GM19023 (cell line): ENCODE data around the gene DMAP1.

Source experiments
- ATAC-seq: cut with Tn5 transposase; IDR thresholded peaks from one replicate; pipeline ENCODE4 v1.9.1; 2021; ENCODE audit warnings: mild to moderate bottlenecking, moderate library complexity; ENCODE audit not compliant: unreplicated experiment

Gene DMAP1

DNA sequence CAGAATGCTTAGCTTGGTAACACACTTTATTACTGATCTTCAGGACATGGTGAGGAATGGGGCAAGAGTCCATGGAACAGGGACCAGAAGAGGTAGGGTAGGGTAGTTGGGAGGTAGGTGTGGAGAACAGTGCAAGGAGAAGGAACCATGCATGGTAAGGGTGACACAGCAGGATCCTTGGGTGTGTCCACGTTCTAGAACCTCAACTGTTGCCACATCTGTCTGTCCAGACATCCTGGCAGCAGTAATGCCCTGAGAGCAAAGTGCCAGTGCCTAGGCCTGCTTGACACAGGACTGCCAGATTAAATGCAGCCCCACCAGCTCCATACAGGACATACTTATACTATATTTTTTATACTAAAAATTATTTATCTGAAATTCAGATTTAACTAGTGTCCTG is 13.9 kb downstream of the DMAP1 start:
- no peak for ATAC-seq

DNA sequence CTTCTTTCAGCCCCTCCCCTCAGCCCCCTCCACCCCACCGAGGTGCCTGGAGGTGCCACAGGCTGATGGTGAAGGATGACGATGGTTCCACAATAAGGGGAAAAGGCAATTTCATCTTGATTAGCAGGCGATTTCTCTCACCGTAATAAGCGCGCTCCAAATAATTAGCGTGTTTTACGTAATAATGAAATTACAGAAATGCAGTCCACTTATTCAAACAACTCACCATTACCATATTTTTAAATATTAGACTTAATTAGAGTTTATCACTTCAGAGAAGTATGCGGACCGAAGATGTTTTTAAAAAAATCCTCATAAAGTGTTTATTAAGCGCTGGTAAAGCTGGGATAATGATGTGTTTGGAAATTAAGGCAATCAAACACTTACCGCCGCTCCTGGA is 14.9 kb downstream of the DMAP1 start:
- no peak for ATAC-seq

DNA sequence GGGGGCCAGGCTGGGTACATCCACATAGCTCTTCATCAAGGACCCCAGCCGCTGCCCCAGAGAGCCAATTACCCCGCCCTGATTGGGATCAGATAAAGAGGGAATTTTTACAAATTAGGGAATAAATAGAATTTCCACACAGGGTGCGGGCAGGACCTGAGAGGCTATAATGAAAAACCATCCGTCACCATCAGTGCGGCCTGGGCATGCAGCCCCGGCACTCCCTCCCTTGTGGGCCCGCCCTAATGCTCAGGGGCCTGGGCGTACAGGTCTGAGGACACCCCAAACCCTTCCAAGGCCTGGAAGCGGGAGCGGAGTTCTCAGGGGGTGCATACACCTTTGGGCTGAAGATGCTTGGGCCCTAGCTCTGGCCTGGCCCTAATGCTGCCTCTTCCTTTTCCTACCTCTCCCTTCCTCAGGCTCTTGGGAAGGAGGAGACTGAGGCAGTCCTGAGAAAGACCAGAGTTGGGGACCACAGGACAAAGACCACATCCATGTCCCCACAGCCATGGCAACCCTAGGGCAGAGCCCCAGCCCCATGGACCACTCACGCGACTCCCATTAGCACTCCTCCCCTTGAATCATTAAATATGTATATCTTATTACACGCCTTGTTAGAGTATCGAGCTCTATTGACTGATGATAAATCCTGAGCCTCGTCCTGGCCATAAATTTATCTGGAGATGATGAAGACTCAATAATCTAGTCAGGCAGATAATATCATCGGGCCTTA is 16.3 kb downstream of the DMAP1 start:
- ATAC-seq = no peak

- ATAC-seq = no peak
Measured at GRCh38 chr1:44230796-44231195, 17.5 kb downstream of the DMAP1 start.

DNA sequence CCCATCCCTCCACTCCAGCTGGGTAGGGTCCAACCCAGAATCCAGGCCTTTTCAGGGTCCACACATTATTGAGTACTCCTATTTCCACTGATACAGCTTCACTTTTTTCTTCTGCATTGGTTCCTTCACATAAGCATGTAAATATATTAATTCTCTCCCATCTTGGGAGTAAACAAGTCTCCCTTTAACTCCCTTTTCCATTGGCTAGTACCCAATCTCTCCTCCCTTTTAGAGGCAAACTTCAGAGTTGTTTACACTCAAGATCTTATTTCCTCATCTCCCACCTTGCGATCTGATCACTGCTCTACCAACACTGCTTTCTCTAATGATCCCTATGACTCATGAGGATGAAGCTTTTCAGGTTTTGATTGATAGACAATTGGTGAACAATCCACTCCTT is 20.3 kb downstream of the DMAP1 start:
- no peak for ATAC-seq

- ATAC-seq = no peak
Measured at GRCh38 chr1:44235808-44236207, 22.5 kb downstream of the DMAP1 start.

- ATAC-seq = no peak
Measured at GRCh38 chr1:44236490-44237272, 23.4 kb downstream of the DMAP1 start.

DNA sequence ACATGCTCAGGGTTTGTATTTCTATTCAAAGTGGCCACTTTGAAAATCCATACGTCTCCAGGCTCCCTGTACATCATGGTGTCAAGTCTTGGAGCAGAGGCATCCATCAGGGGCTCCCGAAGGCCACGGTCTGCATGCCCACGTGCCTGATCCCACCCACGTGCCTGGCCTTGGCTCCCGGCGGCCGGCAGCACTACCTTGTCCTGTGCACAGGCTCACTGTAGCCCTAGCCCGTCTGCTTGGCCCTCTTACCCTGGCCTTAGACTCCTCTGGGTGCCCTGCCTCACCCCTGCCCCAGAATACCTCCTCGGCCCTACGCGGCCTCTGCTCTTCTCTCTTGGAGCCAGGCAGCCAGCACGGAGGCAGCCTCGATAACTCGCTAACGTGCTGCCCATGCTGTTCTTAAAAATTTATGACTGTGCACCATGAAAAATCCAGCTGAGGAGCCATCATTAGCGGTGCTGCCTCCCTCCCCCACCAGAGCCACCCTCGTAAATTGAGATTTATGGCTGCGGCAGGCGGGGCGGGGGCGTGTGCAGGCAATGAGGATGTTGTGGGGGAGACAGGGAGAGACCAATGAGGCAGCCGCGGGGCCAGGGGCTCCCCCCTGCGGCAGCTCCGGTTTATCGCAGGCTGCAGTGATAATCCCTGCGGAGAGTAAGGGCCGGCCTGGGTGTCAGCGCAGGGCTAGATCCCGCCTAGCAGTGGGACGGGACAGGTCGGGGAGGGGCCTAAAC is 24.6 kb downstream of the DMAP1 start:
- no peak for ATAC-seq

DNA sequence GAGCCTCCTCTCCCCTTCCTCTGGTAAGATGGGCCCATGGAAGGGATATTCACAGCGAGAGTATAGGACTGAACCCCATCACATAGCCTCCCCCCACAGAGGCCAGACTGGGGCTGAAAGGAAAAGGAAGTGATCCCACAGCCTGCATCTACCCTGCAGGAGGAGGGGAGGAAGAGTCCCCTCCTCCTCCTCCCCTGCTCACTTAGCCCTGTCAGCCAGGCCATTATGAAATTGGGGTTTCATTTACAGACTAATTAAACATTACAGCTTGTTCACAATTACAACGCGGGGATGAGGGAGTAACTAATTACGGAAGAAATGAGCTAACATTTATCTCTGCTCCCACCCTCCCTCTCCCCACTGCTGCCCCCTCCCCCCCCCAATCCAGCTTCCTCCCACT is 25.4 kb downstream of the DMAP1 start:
- no peak for ATAC-seq

DNA sequence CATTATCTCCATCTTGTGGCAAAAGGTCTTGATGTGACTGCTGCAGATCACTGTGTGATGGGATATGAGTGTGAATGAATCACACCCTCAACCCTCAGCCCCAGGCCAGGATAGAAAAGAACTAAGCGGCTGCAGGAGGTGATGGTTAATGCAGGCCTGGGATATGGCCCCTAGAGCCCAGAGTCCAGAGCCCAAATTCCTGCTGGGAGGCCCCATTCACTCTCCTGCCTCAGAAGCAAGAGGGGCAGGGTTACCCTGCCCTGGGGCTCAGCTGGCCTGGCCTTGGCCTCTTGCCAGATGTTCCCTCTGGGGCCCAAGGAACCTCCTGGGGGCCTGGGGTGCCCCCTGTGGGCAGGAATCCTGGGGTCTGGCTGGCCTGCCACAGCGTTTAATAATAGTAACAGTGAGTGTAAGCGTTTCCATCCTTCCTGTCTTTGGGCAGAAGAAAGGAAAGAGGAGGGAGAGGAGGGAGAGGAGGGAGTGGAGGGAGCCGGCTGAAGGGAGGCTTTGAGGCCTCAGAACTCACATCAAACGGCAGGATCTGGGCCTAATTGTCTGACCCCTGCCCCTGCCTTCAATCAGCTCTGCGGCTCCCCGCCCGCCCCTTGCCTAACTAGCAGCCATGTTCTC is 26.2 kb downstream of the DMAP1 start:
- no peak for ATAC-seq

DNA sequence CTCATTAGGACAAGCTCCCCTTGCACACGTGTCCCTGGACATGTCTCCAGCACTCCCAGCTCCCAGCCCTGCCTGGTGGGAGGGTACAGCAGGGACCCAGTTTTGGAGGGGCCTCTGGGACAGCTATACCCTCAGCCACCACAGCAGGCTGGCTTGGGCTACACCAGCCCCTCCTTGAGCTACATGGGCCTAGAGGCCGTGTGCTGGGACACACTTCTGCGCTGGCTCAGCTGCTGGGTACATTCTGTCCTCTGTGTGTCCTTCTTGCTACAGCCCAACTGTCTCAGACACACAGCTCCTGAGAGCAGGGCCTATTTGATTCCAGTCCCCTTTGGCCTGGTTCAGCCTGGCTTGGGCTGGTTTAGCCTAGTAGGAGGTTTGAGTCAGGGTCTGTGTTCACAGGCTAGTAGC is 26.7 kb downstream of the DMAP1 start:
- no peak for ATAC-seq

DNA sequence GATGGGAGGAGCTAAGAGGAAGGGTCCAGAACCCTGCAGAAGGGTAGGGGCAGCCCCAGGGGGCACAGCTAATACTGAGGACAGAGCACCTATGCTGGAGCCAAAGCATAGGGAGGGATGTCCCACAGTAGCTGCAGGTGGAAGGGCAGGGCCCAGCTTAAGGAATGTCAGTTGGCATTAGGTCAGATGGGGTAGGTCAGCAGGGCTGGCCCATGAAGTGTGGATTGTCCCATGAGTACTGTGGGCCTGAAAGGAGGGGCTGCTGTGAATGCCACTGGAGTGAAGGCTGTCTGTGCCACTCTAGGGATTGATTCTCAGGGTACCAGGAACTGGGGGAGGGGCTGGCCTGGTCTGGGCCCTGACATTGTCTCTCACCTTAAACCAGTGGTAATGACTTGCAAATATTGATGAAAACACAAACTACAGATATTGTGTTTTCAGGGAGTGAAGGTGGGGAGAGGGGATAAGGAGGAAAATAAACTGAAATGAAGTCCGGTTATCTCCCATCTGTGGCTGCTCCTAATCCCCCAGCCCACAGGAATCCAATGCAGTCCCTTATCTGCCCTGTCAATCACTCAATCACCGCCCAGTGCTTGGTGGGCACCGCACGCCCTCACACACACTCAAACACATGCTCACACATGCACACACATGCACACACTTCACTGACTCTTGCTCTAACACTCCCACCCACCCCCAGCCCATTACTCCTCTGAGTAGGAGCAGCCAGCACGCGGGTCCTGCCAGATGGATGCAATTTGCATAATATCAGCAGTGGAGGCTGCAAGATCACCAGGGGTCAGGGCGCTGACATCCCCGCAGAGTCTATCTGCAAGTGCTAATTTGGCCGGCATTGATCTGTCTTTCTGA is 27.8 kb downstream of the DMAP1 start:
- ATAC-seq = no peak

- ATAC-seq = no peak
Measured at GRCh38 chr1:44242746-44243145, 29.5 kb downstream of the DMAP1 start.

GRCh38 chr1:44243782-44244495 is 30.7 kb downstream of the DMAP1 start:
- no peak for ATAC-seq

DNA sequence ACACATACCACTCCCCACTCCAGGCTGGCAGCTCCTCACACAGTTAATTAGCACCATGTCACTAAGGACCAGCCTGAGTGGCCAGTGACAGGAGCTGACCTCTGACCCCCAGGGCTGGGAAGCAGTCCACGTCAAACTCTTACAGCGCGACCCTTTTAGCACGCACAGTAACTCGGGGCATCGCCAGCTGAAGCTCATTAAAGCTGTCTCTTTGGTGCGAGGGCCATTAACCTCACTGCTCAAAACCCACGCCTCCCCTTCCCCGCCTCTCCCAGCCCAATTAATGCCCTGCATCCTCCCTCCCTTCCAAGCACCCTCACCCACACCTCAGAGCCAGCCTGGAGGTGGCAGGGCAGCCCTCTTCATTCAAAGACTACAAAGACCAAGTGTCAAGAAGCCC is 31.7 kb downstream of the DMAP1 start:
- no peak for ATAC-seq

GRCh38 chr1:44246806-44247205 is 33.5 kb downstream of the DMAP1 start:
- ATAC-seq = no peak

- ATAC-seq = no peak
Measured at GRCh38 chr1:44249543-44249942, 36.3 kb downstream of the DMAP1 start.

DNA sequence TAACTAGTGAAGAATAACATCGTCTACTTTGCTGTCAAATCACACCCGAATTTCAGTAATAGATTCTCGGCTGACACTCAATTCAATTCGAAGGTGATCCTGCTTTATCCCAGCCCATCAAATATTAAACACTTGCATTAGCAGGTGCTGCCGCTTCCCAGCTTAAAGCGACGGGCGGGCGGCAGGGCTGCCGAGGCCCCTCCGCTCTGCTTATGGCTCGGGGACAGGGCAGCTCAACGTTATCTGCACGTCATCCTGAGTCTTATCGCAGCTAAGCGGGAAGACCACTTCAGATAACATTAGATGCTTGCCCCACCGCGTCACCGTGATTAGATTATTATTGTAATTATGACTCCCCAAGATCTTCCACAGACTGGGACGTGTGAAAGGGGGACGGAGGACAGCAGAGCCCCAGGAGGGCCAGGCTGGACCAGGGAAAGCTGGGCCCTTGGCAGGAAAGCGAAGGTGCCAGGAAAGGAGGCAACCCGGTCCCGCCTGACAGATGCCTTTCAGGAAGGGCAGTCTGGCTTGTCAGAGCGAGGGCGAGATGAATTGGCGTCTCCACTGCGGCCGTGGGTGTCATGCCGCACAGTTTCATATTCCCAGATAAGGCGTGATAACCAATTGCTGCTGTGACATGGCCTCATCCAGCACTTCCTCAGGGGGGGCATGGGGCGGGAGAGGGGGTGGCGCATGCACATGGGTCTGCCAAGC is 37.0 kb downstream of the DMAP1 start:
- ATAC-seq = no peak

- ATAC-seq = no peak
Measured at GRCh38 chr1:44251486-44251885, 38.2 kb downstream of the DMAP1 start.
